Activated T-helper 1 cell treated with anti-CD3 and anti-CD28 coated beads, Interleukin-2, amount 50 U/mL, for 16 hours (primary cell): ENCODE data around the gene RAET1L.
"Not testable (repeated sequence)": the region's sequence is repeated elsewhere in the genome, so short reads cannot be mapped to it uniquely, and the experiment has no call there.

Experiments used
- DNase-seq, 2 donors: peaks; one replicate each; pipeline ENCODE4 v3.0.0-alpha.2; 2020; ENCODE audit warnings: low read depth in 1 of 2, low spot score in 1 of 2

The RAET1L gene

DNA sequence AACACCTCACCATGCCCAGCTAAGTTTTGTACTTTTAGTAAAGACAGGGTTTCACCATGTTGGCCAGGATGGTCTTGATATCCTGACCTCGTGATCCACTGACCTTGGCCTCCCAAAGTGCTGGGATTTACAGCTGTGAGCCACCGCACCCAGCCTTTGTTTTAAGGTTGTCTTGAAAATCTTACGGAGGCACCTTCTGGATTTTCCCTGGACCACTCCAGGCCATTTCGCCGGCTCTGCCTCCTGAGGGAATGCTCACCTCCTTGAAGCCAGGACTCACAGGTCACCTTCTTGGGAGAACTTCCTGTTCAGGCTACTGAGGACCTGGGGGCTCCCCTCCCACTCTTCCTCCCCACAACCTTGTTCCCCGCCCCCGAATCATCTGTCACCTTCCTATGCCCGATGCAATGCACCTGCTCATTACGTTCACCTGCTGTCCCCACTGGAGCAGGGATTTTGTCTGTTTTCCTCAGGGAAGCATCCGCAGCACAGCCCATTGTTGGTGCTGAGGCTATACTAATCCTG lies 19.4 kb upstream of the RAET1L start:
- DNase-seq: no peak

DNA sequence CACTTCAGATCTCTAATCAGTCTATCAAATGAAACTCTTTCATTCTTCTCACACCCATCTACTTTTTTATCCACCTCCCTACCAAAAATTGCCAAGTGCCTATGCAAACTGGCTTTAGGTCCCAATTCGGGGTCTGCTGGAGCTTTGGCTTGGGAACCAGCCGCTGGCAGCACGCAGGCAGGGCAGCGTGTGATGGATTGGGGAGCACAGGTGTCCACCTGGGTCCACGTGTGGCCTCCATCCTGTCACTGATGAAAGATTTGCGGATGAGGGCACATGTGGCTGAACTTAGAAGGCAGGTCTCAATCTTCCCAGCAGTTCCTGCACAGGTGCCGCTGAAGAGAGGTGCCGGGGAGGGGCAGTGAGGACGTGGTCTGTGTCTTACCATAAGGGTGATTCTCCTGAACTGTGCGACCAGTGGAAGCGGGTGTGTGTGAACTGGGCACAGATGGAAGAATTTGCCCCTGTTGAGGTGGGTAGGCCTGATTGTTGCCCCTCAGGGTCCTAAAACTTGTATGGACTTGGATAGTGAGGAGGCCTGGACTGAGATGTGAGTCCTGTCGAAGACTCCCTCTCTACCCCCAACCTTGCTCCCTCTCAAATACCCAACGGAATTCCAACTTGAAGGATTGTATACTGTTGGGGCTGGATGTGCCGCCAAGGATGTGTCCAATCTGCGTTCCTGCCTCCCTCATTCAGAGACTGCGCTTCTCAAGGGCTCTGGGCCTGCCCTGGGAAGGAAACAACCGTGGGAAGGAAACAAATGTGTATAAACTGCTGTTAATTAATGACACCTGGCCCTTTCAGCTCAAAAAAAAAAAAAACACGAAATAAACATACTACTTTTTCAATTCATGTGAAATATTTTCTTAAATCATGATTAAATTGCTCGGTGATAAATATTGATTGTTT lies 18.4 kb upstream of the RAET1L start:
- no peak for DNase-seq

DNA sequence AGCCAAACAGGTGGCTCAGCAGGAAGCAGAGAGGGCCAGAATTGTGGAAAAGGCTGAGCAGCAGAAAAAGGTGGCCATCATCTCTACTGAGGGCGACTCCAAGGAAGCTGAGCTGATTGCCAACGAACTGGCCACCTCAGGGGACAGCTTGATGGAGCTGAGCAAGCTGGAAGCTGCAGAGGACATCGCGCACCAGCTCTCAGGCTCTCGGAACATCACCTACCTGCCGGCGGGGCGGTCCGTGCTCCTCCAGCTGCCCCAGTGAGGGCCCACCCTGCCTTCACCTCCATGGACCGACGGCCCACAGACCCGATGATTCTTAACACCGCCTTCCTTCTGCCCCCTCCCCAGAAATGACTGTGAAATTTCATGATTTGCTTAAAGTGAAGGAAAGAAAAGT lies 17.8 kb upstream of the RAET1L start:
- DNase-seq: no peak

DNA sequence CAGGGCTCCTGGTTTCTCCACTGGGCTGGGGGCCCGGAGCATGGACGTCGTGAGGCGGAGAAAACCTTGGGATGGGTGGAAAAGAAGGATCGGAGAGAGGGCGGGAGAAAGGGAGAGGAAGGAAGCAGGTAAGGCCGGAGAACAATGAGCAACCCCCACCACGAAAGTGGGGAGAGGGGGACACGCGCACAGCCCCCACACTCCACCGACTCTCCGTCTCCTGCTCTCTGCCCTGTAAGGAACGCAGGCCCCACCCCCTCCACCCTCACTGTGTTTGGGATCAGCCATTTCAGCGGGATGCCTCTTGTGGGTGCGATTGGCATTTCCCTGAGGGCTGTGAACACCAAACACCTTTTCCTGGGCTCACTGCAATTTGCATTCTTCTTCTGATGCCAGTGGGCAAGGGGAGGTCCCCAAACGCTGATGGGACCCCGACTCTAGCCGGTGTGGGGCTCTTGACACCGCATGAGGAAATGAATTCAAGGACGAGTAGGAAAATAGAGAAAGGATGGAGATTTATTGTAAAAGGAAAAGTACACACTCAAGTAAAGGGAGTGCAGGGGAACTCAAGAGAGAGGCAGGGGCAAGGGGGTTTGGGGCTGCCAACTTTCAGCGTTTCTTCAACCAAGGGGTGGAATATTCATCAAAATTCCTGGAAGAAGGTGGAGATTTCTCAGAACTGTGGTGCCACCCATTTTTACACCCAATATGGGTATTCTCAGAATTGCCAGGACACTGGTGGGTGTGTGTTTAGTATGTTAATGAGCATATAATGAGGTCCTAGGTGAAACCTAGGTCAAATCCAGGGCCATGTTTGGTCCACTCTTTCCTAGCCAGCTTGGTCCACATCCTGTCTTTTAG lies 13.1 kb upstream of the RAET1L start:
- no peak for DNase-seq

DNA sequence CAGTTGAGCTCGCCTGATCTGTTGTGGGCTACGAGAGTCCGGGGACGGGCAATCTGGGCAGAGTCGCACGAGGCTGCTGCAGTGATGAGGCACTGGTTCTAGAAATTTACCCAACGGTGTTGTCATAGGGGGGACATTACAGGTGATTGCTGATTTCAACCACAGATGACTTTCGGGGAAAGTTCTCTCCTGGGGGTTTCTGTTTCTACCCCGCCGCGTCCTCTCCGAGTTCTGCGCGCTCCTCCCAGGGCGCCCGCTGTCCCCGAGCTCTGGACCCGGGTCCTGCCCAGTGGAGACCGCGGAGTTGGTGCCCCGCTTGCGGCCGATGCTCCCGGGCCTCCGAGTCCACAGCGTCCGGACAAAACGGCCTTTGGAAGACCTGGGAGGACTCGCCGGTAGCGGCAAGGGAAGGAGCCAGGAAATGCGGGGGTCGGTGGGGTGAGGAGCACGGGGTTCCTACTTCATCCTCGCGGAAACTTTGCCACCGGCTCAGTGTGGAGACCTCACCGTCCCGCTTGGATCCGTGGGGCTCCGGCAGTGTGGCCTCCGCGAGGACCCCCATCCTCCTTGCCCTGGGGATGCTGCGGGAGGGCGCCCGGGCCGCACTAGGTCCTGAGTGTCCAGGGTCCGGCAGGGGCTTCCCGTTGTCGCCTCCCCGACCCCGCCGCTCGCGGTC lies 12.3 kb upstream of the RAET1L start:
- DNase-seq: no peak

DNA sequence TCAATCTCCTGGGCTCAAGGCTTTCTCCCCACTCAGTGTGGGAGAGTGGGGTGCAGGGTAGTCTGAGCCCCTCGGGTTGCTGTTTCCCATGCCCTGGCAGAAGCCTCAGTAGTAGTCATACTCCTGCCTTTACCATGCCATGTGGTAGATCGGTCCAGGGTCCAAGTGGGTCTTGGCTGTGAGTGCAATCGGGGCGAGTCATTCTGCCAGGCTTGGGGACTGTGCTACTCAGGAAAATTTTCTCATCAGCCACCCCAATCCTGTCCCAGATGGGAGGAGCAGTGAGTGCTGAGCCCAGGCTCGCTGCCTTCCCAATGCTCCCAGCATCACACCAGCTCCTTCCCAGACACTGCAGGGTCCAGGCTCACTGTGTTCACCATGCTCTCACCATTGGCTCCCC lies 10.7 kb upstream of the RAET1L start:
- DNase-seq: no peak

DNA sequence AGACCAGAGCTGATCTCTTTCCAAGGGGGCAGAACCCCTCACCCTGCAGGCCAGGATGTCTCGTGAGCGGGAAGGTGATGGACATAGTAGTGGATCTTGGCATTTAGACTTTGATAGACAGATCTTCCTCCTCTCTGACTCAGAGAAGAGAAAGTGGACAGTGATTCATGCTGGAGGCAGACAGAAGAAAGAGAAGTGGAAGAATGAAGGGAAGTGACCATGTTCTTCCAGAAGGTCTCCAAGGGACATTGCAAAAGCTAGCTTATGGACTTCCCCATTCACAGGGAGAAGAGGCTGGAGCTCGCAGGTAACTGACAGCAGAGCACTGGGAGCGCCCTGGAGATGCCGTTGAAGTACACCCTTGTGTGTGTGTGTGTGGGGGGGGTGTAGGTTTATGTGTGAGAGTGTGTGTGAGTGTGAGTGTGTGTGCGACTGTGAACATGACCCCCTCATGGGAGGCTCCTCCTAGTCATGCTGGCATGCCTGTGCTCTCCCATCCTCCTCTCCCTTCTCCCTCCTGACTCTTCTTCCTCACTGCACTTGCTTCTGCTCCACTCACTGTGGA lies 8.0 kb upstream of the RAET1L start:
- DNase-seq: no peak

DNA sequence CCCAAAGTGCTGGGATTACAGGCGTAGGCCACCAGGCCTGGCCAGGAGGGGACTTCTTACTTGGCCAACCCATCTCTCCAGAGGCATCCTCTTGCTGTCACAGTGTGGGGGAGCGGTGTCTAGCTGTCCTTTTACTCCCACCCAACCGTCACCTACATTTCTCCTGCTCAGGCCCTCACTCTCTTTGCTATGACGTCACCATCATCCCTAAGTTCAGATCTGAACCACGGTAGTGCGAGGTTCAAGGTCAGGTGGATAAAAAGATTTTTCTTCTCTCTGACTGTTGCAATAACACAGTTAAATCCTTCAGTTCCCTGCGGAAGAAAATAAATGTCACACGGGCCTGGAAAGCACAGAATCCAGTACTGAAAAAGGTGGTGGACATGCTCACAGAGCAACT lies 7.3 kb upstream of the RAET1L start:
- no peak for DNase-seq

DNA sequence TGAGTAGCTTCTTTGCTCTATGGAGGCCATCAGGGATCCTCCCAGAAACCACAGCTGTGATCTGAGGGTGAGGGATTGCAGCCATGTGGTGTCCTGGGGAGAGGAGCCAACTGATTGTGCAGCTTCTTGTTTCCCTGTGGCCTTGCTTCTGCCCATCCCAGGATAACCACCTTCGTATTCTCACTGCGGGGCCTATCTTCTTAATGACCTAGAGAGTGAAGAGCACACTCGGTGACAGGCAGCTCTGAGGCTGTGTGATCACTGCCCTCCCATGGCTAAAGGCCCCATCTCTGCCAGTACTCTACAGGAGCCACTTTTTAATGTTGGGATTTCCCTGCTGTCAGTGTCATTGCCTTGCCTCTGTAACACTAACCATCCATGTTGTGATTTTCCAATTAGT lies 5.3 kb upstream of the RAET1L start:
- no peak for DNase-seq

DNA sequence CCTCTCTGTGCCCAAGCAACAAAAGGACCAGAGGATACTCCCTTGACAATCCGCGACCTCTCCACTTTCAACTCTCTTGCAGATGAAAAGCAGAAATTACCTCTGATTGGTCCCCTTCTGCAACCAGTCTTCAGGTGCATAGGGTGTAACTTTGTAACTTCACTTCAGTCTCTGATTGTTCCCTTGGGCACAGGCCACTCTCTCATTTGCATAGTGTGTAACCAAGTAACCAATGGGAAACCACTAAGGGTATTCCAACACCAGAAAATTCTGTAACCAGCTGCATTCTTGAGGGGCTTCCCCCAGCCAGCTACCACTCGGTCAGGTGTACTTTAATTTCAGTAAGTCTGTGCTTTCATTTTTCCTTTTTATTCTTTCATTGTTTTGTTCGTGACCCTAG lies 4.4 kb upstream of the RAET1L start:
- DNase-seq: no peak

DNA sequence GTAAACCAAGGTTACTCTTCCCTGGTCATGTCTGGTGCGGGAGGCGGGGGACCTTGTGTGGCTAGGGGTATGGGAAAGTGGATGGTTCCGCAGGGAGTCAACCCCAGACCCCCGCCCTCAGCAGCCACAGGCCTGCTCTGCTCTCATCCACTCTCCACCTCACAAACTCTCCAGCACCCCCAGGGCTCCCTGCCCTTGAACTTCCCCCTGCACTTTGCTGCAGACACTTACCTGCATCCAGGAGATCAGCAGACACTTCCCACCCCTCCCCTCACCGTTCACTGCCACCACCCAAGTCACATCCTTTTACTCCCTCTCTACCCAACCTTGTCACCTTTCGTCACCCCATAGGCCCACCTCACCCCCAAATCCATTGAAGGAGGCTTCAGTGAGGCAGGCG lies 3.9 kb upstream of the RAET1L start:
- no peak for DNase-seq

DNA sequence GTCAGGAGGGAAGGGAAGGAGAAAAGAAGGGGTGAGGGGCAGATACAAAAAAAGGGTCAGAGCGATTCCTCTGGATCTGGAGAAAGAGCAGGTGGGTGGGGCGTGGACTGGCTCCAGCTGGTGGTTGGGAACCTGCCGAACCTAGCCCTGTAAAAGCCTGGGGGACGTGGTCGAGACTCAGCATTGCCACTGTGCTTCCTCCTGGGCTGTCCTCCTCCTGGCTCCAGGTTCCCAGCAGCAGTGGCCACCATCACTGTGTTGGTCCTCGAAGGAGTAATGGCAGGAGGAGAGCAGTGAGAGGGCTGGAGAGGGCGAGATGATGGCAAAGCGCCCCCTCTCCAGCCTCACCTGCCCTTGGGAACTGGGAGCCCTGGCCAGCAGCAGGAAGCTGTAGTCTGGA lies 3.5 kb upstream of the RAET1L start:
- no peak for DNase-seq

DNA sequence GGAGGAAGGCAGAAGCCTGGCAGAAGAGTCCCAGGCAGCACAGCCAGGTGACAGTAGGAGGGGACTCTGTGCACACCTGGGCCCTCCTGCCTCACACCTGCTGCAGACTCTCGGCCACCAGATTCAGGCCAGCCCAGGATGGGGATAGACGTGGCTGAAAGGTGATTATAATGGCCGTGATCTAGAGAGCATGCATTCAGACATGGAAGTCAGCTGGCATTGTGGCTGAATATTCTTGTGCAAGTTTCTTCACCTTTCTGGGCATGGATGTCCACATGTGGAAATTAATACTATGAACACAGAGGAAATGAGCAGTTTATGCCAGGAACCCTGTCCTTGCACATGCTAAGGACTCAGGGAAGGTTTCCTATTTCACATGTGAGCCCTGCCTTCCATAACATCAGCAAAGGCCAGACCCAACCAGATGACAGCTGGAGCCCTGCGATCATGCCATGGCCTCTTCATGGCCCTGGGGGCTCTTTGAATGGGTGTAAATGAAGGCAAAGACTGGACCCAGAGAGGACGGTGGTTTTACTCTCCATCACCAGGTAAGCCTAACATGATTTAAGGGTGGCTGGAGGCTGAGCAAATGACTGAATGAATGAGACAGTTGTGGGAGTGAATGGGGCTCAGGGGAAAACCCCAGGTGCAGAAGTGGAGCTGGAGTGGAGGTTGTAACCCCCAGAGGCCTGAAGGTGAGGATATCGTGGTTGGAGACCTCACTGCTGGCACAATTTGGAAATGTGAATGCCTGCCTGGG lies 2.7 kb upstream of the RAET1L start:
- no peak for DNase-seq

DNA sequence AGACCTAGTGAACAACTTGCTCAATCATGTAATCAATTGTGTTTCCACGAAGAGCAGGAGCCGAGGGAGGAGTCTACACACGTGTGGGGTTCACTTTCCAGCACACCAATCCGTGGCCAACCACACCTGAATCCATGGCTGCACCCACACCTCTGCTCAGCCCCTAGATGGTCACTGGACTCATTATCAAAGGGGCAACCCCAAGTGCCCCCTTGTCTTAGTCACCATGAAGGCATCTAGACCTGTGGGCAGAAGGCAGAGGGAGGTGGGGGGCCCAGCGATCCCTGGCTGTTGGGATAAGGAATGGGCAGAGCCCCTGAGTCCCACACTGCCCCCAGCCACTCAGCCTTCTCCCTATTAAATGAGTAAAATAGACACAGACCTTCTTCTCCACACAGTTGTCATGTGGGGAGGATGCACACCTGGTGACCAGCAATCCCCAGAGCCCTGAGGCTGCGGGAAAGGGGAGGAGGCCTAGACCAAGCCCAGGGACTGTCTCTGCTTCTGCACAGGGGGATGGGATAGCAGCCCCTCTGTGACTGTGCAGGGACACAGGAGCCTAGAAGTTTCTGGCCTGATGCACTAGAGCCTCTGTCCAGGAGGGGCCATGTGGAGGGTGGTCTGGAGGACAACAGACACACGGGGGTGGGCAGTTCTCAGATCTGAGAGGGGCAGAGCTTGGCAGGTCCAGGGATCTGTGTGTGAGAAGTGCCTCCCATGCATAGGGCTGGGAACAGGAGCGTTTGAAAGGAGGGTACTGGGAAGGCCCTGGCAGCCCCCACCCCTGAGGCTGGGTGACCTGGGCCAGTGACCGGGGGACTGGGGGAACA lies 1.9 kb upstream of the RAET1L start:
- no peak for DNase-seq

DNA sequence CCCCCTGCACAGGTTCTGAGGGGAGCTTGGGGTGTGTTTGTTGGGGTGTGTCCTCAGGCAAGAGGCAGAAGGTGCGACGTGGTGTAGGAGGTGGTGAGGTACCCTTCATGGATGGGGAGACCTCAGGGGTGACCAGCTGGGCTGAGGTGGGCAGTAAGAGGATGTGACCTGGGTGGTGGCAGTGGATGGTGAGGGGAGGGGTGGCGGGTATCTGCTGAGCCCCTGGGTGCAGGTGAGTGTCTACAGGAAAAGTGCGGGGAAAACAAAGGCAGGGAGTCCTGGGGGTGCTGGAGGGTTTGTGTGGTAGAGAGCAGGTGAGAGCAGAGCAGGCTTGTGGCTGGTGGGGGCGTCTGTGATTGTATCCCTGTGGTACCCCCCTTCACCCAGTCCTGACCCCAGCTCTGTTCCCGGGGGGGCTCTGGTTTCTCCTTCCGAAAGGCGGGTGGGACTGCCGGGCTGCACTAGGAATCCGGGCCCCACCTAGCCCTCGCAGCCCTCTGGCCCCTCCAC lies 631 bp downstream of the RAET1L start:
- no peak for DNase-seq

DNA sequence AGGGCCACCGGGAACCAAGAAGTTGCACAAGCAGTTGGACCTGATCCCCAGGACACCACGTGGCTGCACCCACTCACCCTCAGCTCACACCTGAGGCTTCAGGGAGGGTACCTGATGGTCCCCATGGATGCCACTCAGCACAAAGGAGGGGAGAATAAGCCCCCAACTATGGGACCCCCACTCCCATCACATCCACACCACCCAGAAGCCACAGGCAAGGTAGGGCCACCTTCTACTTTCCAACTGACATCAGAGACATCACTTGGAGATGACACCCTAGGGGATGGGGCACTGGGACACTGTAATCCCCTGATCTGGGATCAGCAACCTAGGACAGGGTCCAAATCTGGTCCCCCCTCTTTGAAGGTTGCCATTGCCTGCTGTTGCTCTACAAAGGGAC lies 1.3 kb downstream of the RAET1L start:
- not testable (repeated sequence) for DNase-seq

DNA sequence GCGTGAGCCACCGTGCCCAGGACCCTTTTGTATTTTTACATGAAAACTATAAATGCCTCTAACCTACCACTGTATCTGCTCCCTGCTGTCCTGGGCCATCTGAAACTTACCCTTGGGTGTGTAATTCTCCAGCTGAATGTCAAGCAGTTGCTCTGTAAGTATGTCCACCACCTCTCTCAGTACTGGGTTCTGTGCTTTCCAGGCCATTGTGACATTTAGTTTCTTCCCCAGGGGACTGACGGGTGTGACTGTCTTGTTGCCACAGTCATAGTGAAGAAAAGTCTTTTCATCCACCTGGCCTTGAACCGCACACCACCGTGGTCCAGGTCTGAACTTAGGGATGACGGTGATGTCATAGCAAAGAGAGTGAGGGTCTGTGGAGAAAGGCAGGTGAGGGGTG lies 3.5 kb downstream of the RAET1L start:
- not testable (repeated sequence) for DNase-seq

DNA sequence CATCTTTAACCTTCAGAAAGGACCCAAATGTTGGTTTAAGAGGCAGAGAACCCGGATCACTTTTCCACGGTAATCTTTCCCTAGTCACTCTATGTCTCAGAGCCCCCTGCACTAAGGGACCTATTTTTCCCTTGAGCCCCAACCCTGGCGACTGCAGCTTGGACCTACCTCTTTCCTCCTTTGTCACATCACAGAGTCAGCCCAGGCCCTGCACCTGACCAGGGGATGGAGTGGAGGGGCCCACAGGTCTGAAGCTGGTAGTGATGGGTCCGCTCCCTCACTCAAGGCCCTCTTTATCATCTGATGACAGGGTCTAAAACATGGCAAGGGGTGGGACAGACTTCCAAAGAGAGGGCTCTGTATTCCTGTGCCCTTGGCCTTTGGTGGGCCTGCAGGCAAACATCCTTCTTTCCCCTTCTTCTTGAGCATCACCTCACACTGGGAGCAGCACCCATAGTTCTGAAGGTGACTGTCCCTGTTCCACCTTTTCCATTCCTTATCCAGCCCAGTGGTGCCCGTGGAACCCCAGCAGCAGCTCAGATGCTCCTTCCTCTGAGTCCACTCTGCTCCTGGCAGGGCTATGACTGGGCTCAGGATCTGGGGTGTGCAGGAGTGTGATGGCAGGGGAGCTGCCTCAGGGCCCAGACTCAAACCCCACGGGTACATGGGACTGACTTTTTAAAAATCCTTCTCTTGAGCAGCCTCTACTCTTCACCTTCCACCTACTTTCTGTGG lies 6.3 kb downstream of the RAET1L start:
- DNase-seq: no peak

DNA sequence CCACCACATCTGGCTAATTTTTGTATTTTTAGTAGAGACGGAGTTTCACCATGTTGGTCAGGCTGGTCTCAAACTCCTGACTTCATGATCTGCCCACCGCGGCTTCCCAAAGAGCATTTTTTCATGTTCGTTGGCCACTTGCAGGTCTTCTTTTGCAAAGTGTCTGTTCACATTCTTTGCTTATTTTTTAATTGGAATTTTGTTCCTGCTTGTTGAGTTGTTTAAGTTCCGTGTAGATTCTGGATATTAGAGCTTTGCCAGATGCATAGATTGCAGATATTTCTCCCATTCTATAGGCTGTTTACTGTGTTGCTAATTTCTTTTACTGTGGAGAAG lies 8.2 kb downstream of the RAET1L start:
- DNase-seq: not testable (repeated sequence)
